ENCODE measurements around the gene HSP90B1.

- no peak for TF ChIP-seq CTCF (IDR thresholded peaks at IDR 0.05; ENCODE audit: insufficient read depth, low read depth, low read length)
- no peak for TF ChIP-seq EZH2 (IDR thresholded peaks at IDR 0.05; ENCODE audit: insufficient read depth, low read length)
Observed at GRCh38 chr12:103944964-103945363, 14.8 kb downstream of the HSP90B1 start.
